Activated CD4-positive, CD25-positive, alpha-beta regulatory T cell treated with anti-CD3 and anti-CD28 coated beads, Interleukin-2, amount 50 U/mL, for 16 hours (primary cell): Measurements from ENCODE around the gene GLI1.
A peak's percentile ranks its signal among the peaks of the same experiment; 100 is the strongest.

ENCODE experiments used
- DNase-seq: peaks from one replicate; pipeline ENCODE4 v3.0.0-alpha.2; 2020; ENCODE audit warnings: low read depth, low spot score

GLI1 gene

DNA sequence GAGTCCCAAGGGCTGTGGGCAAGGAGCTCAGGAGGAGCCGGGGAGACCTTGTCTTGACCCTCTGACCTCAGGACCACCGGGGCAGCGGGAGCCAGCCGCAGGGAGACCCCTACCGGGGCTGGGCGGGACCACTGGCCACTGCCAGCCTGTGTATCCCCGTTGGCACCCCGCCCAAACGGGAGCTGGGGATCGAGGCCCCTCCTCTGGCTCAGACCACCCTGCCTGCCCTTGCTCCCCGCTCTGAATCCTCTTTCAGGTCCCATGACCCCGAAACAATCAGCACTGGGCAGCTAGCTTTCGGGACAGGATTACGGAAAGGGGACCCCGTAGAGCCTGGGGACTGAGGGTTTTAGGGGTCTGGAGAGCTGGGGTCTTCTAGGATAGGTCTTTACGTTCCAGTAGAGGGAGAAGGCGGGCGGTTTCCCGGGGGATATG lies 1.3 kb downstream of the GLI1 start:
- DNase-seq, result no peak

DNA sequence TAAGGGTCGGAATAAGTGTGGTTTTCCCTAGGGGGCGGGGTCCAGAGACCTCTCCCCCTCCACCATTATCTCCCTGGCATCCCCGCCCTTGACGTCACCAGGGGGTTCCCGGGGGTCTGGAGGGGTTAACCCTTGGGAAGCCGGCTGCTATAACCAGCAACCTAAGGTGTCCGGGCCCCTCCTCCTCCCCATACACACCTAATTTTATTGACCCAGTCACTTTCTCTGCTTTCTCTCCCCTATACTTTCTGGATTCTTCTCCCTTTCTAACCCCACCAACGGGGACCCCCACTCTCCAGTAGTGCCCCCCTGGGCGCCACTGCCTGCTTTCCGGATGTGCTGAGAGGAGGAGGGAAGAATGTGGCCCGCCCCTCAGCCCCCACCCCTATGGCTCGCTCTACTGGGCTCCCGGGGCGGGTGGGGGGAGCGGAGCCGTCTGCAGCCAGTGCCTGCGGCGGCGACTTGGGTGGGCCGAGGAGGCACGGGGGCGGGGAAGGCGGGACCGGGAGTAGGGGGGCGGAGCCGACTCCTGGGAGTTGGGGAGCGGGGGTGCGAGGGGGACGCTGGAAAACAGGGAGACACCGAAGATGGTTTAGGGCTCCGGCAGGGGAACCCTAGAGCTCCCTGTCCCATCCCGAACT lies 1.8 kb downstream of the GLI1 start:
- DNase-seq, result no peak

DNA sequence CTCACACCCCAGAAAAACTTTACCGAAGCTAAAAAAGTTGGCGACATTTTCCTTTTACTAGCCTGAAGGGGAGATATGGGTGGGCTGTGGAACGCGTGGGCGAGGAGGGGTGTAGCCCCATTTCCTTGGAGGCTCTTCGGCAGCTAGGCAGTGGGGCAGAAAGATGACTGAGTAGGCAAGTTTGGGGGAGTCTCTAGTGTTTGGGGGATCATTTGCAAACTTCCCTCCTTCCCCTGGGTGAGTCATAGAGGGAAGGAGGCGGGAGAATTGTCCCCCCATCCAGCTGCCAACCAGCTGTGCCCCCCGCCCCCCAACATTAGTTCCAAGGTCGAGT lies 2.3 kb downstream of the GLI1 start:
- DNase-seq, result no peak

DNA sequence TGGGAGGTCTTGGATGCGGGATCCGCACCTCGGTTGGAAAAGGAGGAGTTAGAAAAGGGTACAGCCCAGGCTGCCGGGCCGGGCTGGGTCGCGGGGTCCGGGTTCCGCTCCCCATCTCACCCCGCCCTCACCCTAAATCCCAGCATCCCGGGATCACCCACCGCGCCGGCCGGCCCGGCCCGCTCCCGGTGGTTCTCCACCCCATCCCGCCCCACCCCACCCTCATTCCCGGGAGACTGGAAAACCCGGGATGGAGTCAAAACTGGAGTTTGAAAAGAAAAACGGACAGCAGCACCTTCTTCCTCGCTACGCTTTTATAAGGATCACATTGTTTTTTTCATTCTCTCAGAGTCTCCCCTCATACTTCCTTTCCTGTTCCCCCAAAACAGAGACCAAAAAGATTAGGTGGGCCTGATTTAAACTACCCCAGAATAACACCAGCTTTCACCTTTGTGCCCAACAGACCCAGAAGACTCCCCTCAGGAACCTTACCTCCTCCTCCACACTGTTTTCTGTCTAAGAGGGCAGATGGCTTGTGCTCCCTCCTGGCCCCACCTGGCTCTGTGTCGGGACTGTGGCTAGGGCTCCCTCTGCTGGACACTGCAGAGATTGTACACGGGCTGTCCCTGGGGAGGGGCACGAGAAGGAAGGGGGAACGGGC lies 2.8 kb downstream of the GLI1 start:
- DNase-seq, result peak; percentile 75

DNA sequence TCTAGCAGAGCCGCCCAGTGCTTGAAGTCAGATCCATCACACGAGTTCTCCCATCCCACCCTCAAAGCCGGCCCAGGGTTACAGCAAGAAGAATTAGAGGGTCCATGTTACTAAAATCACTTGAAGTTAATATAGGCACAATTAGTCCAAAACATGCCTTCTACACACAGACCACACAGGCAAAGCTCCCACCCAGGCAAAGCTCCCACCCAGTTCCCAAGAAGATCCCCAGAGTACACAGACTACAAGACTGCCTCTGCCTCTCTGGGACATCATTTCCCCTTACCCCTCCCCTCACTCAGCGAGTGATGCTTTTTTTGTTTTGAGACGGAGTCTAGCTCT lies 3.3 kb downstream of the GLI1 start:
- DNase-seq, result no peak

DNA sequence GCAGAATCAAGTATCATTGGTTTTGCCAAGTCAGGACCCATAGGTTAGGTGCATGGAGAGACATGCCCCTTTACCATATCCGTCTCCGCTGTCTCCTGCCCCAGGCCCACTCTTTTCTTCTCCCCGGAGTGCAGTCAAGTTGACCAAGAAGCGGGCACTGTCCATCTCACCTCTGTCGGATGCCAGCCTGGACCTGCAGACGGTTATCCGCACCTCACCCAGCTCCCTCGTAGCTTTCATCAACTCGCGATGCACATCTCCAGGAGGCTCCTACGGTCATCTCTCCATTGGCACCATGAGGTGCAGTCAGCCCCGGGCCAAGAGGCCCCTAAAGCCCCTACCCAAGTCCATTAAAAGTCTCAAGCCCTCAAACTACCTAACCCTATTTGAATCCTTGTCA lies 5.0 kb downstream of the GLI1 start:
- DNase-seq, result no peak

DNA sequence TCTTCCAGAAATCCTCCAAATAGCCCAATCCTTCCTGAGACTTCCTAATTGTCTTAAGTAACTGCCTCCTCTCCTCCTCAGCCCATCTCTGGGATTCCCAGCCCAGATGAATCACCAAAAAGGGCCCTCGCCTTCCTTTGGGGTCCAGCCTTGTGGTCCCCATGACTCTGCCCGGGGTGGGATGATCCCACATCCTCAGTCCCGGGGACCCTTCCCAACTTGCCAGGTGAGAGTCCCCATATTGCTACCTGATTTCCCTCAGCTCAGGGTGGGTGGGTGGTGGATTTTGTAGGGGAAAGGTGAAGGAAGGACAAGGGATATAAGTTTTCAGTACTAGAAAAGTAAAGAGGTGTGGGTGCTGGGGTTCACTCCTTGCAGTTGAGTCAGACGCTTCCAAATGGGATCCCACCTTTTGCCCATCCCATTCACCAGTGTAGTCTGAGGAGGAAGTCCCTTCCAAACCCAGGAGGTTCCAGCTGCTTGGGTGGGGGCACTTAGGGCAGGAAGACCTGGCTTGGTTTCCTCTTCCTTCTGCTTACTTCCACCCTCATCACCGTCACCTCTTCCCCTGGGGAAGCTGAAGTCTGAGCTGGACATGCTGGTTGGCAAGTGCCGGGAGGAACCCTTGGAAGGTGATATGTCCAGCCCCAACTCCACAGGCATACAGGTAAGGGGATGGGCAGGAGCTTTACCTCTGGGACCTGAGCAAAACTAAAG lies 5.6 kb downstream of the GLI1 start:
- no peak for DNase-seq

DNA sequence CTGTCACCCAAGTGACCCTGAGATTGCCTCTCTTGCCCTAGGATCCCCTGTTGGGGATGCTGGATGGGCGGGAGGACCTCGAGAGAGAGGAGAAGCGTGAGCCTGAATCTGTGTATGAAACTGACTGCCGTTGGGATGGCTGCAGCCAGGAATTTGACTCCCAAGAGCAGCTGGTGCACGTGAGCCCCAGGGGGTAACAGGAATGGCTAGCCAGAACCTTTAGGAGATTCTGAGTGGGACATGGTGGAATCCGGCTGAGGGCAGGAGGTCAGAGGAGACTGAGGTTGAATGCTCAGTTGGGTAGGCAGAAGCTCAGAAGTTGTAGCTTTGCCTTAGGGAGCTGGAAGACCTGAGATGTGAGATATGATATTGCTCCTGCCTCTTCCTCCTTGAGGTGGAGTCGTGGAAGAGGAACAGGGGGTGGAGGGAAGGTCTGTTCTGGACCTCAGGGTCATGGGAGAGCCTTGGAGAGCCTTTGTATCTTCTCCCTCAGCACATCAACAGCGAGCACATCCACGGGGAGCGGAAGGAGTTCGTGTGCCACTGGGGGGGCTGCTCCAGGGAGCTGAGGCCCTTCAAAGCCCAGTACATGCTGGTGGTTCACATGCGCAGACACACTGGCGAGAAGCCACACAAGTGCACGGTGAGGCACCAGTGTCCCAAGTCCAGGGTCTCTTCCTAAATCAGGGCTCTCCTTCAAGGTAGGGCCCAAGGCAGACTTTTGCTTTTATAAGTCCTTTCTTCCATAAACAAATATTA lies 6.3 kb downstream of the GLI1 start:
- DNase-seq, result no peak

DNA sequence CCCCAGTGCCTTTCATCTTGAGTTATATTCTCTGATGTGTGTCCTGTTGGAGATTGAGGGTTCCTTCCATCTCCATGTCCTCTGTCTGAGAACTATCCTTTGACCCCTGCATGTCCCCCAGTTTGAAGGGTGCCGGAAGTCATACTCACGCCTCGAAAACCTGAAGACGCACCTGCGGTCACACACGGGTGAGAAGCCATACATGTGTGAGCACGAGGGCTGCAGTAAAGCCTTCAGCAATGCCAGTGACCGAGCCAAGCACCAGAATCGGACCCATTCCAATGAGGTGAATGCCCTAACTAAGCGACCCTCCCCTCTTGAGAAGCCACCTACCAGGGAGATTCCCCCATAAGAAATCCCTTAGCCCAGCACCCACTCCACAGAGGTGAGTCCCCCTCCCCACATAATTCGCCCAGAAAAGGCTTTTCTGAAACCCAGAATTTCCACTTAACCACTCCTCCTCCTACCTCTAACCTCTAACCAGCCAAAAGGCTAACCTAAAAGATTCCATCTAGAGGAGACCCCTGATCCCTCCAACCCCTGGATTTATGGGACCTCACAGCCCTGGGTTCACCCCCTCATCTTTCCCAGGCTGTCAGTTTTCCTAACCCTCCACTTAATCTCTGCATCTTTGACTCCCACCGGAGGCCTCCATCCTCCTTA lies 7.8 kb downstream of the GLI1 start:
- DNase-seq, result no peak

DNA sequence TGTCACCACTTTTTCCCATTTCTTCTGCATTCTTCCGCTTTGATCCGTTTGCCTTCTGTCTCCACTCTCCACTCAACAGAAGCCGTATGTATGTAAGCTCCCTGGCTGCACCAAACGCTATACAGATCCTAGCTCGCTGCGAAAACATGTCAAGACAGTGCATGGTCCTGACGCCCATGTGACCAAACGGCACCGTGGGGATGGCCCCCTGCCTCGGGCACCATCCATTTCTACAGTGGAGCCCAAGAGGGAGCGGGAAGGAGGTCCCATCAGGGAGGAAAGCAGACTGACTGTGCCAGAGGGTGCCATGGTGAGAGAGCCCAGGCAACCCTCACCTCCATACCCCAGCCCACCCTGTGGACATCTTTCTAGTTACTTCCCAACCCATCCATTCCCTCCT lies 8.3 kb downstream of the GLI1 start:
- no peak for DNase-seq

DNA sequence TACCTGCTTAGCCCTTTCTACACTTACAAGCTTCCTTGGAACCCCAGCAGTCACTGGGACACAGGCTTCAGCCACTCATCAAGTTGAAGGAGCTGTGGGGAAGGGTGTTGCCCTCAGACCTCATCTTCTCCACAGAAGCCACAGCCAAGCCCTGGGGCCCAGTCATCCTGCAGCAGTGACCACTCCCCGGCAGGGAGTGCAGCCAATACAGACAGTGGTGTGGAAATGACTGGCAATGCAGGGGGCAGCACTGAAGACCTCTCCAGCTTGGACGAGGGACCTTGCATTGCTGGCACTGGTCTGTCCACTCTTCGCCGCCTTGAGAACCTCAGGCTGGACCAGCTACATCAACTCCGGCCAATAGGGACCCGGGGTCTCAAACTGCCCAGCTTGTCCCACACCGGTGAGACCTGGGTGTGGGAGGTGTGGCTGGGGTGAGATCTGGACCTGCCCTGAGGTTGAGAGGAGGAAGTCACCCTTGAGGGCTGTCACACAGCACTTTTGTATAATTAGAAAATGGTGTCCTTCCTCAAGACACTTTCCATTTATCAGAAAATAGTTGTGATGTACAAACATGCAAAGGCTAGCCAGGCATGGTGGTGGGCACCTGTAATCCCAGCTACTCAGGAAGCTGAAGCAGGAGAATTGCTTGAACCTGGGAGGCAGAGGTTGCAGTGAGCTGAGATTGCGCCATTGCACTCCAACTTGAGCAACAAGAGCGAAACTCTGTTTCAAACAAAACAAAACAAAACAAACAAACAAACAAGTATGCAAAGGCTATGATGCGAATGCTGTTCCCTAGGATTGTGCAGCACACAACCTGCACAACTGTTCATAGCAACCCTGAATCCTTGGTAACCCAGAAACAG lies 9.9 kb downstream of the GLI1 start:
- no peak for DNase-seq

DNA sequence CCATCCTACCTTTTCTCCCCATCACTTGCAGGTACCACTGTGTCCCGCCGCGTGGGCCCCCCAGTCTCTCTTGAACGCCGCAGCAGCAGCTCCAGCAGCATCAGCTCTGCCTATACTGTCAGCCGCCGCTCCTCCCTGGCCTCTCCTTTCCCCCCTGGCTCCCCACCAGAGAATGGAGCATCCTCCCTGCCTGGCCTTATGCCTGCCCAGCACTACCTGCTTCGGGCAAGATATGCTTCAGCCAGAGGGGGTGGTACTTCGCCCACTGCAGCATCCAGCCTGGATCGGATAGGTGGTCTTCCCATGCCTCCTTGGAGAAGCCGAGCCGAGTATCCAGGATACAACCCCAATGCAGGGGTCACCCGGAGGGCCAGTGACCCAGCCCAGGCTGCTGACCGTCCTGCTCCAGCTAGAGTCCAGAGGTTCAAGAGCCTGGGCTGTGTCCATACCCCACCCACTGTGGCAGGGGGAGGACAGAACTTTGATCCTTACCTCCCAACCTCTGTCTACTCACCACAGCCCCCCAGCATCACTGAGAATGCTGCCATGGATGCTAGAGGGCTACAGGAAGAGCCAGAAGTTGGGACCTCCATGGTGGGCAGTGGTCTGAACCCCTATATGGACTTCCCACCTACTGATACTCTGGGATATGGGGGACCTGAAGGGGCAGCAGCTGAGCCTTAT lies 10.8 kb downstream of the GLI1 start:
- no peak for DNase-seq

DNA sequence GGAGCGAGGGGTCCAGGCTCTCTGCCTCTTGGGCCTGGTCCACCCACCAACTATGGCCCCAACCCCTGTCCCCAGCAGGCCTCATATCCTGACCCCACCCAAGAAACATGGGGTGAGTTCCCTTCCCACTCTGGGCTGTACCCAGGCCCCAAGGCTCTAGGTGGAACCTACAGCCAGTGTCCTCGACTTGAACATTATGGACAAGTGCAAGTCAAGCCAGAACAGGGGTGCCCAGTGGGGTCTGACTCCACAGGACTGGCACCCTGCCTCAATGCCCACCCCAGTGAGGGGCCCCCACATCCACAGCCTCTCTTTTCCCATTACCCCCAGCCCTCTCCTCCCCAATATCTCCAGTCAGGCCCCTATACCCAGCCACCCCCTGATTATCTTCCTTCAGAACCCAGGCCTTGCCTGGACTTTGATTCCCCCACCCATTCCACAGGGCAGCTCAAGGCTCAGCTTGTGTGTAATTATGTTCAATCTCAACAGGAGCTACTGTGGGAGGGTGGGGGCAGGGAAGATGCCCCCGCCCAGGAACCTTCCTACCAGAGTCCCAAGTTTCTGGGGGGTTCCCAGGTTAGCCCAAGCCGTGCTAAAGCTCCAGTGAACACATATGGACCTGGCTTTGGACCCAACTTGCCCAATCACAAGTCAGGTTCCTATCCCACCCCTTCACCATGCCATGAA lies 11.5 kb downstream of the GLI1 start:
- no peak for DNase-seq

DNA sequence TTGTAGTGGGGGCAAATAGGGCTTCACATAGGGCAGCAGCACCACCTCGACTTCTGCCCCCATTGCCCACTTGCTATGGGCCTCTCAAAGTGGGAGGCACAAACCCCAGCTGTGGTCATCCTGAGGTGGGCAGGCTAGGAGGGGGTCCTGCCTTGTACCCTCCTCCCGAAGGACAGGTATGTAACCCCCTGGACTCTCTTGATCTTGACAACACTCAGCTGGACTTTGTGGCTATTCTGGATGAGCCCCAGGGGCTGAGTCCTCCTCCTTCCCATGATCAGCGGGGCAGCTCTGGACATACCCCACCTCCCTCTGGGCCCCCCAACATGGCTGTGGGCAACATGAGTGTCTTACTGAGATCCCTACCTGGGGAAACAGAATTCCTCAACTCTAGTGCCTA lies 12.1 kb downstream of the GLI1 start:
- DNase-seq, result no peak

DNA sequence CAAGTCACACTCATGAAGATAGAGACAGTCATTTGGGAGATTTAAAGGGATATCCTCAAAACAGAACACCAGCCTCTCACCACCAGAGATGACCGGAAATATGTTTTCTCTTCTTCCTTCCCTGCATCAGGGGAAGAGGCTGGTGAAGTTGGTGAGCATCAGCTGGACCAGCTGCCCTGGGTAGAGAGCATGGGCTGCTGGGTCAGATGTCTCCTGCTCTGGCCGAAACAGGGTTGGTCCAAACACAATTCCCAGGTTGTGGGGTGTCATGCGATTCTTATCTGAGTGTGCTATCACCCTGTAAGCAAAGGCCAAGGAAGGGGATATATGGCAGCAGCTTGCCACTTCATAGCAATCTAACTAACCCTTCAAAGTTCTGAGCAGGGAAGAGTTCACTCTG lies 12.8 kb downstream of the GLI1 start:
- no peak for DNase-seq

DNA sequence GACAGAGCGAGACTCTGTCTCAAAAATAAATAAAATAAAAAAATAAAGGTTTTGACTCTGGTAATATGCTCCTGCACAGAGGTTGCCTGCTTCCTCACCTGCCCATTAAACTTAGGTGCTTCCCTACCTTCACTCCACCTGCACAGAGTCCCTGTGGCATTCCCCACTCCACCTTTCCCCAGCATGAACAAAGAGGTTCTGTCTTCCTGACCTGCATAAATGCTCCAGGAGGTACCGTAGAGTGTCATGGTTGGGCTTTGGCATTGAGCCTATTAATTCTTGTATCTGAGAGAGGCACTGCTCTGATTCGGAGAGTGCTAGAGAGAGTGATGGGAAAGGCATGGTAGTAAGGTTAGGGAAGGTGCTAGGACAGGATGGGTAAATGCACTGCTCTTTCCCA lies 13.8 kb downstream of the GLI1 start:
- no peak for DNase-seq

DNA sequence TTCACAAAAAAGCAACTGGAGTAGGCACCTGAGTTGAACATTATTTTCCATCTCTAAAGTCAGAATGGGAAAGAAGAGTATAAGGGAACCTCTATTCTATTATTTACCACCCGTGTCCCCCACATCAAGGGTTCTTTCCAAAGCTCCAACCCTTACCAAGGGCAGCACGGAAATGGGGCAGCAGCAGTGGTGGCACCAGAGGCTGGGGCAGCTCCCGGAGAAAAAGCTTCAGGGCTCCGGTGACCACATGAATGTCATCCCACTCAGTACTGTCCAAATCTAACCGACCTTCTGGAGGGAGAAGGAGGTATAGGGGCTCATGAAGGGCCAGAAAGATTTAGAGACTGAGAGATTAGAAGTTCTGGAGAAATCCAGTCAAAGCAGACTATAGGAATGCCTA lies 14.3 kb downstream of the GLI1 start:
- no peak for DNase-seq

DNA sequence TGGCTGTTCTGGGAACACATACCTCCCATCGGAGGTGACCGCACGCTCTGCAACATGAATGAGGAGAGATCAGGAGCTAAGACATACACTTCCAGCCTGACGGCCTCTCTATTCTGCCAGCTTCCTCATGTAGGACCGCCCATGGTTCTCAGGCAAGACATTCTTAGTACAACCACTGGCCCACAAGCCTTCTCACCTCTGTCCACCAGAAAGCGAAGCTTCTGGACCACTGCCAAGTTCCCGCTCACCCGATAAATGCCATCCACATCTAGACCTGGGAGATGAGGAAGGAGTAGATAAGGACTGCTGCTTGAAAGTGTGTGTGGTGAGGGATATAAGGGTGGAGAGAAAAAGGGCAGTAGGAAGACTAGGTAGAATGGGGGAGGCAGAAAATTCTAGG lies 14.8 kb downstream of the GLI1 start:
- no peak for DNase-seq

DNA sequence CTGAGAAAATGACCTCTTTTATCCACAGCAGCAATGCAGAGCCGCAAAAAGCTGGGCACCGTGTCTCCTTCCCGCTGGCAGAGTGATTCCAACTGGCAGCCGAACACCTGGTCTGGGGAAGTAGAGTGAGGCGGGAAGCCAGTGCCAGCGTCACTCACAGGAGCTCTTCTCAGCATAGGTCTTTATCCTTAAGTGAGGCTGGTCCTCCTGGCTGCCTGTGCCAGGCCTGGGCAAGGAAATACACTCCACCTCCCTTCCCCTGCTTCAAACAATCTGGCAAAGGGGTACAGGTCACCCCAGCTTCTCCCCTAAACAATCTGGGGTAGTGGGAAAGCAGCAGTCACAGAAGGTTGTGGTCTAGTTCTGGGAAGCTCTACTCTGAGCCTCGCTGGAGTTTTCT lies 15.3 kb downstream of the GLI1 start:
- DNase-seq, result no peak
